ENCODE data around the gene RPL23.
A peak's percentile ranks its signal among the peaks of the same experiment; 100 is the strongest.
"Not testable (repeated sequence)": the region's sequence is repeated elsewhere in the genome, so short reads cannot be mapped to it uniquely, and the experiment has no call there.

The RPL23 gene

GRCh38 chr17:38867179-38867967 lies 13.9 kb upstream of the RPL23 start:
- Histone ChIP-seq H3K27ac (ENCODE audit: low read depth in 2 of 2, low read length in 2 of 2) (peak overlapping the region; percentile 96 to 99), H3K4me3 (ENCODE audit: low read length in 2 of 2) (peak overlapping the region in 1 of 2 donors; percentile 86), H3K4me1 (ENCODE audit: control insufficient read depth in 2 of 2, insufficient read depth in 2 of 2, low read length in 2 of 2) (peaks cover 9 to 20% of the 10 kb centered on the region in 2 donors), H3K36me3 (ENCODE audit: control insufficient read depth in 2 of 2, insufficient read depth in 2 of 2, low read length in 2 of 2) (peaks cover 0 to 1% of the 10 kb centered on the region in 2 donors), H3K27me3 (ENCODE audit: control insufficient read depth in 2 of 2, insufficient read depth in 2 of 2, low read length in 2 of 2) (no peaks in the 10 kb centered on the region), H3K9me3 (ENCODE audit: control insufficient read depth in 2 of 2, low read length in 2 of 2) (no peaks in the 10 kb centered on the region), H3K9ac (ENCODE audit: low read depth in 1 of 2, low read length in 2 of 2) (peak overlapping the region; percentile 28 to 89)

- H3K36me3 ChIP-seq (ENCODE audit: control insufficient read depth in 2 of 2, insufficient read depth in 2 of 2, low read length in 2 of 2) = no peaks in the 10 kb centered on the region
- no peak overlapping the region for H3K27ac ChIP-seq (ENCODE audit: low read depth in 2 of 2, low read length in 2 of 2)
- no peaks in the 10 kb centered on the region for H3K27me3 ChIP-seq (ENCODE audit: control insufficient read depth in 2 of 2, insufficient read depth in 2 of 2, low read length in 2 of 2)
- H3K4me3 ChIP-seq (ENCODE audit: low read length in 2 of 2) = no peak overlapping the region
- H3K4me1 ChIP-seq (ENCODE audit: control insufficient read depth in 2 of 2, insufficient read depth in 2 of 2, low read length in 2 of 2) = peaks cover 0 to 7% of the 10 kb centered on the region in 2 donors
- no peaks in the 10 kb centered on the region for H3K9me3 ChIP-seq (ENCODE audit: control insufficient read depth in 2 of 2, low read length in 2 of 2)
- H3K9ac ChIP-seq (ENCODE audit: low read depth in 1 of 2, low read length in 2 of 2) = no peak overlapping the region
These were observed 11.3 kb upstream of the RPL23 start for GRCh38 chr17:38864636-38865398.

- H3K4me1 ChIP-seq (ENCODE audit: control insufficient read depth in 2 of 2, insufficient read depth in 2 of 2, low read length in 2 of 2) = no peaks in the 10 kb centered on the region
- no peak overlapping the region for H3K27ac ChIP-seq (ENCODE audit: low read depth in 2 of 2, low read length in 2 of 2)
- H3K9me3 ChIP-seq (ENCODE audit: control insufficient read depth in 2 of 2, low read length in 2 of 2) = no peaks in the 10 kb centered on the region
- no peaks in the 10 kb centered on the region for H3K36me3 ChIP-seq (ENCODE audit: control insufficient read depth in 2 of 2, insufficient read depth in 2 of 2, low read length in 2 of 2)
- H3K4me3 ChIP-seq (ENCODE audit: low read length in 2 of 2) = no peak overlapping the region
- H3K9ac ChIP-seq (ENCODE audit: low read depth in 1 of 2, low read length in 2 of 2) = no peak overlapping the region
- H3K27me3 ChIP-seq (ENCODE audit: control insufficient read depth in 2 of 2, insufficient read depth in 2 of 2, low read length in 2 of 2) = no peaks in the 10 kb centered on the region
These were observed 7.9 kb upstream of the RPL23 start for GRCh38 chr17:38861399-38861843.

- Histone ChIP-seq H3K27ac (ENCODE audit: low read depth in 2 of 2, low read length in 2 of 2) (no peak overlapping the region), H3K27me3 (ENCODE audit: control insufficient read depth in 2 of 2, insufficient read depth in 2 of 2, low read length in 2 of 2) (no peaks in the 10 kb centered on the region), H3K4me1 (ENCODE audit: control insufficient read depth in 2 of 2, insufficient read depth in 2 of 2, low read length in 2 of 2) (peaks cover 6 to 7% of the 10 kb centered on the region in 2 donors), H3K9ac (ENCODE audit: low read depth in 1 of 2, low read length in 2 of 2) (no peak overlapping the region), H3K36me3 (ENCODE audit: control insufficient read depth in 2 of 2, insufficient read depth in 2 of 2, low read length in 2 of 2) (no peaks in the 10 kb centered on the region), H3K4me3 (ENCODE audit: low read length in 2 of 2) (no peak overlapping the region), H3K9me3 (ENCODE audit: control insufficient read depth in 2 of 2, low read length in 2 of 2) (no peaks in the 10 kb centered on the region)
These were observed 3.8 kb upstream of the RPL23 start for GRCh38 chr17:38857271-38857670.

GRCh38 chr17:38855101-38855714 lies 1.7 kb upstream of the RPL23 start:
- H3K36me3 ChIP-seq (ENCODE audit: control insufficient read depth in 2 of 2, insufficient read depth in 2 of 2, low read length in 2 of 2) = peaks cover 15 to 17% of the 10 kb centered on the region in 2 donors
- H3K4me3 ChIP-seq (ENCODE audit: low read length in 2 of 2); H3K9me3 ChIP-seq (ENCODE audit: control insufficient read depth in 2 of 2, low read length in 2 of 2); H3K27ac ChIP-seq (ENCODE audit: low read depth in 2 of 2, low read length in 2 of 2); H3K9ac ChIP-seq (ENCODE audit: low read depth in 1 of 2, low read length in 2 of 2); H3K27me3 ChIP-seq (ENCODE audit: control insufficient read depth in 2 of 2, insufficient read depth in 2 of 2, low read length in 2 of 2): not testable (repeated sequence)
- H3K4me1 ChIP-seq (ENCODE audit: control insufficient read depth in 2 of 2, insufficient read depth in 2 of 2, low read length in 2 of 2) = peaks cover 18 to 19% of the 10 kb centered on the region in 2 donors

GRCh38 chr17:38852771-38853291 lies 690 bp downstream of the RPL23 start:
- Histone ChIP-seq H3K9me3 (ENCODE audit: control insufficient read depth in 2 of 2, low read length in 2 of 2) (no peaks in the 10 kb centered on the region), H3K9ac (ENCODE audit: low read depth in 1 of 2, low read length in 2 of 2) (peak overlapping the region; percentile 93 to 94), H3K4me3 (ENCODE audit: low read length in 2 of 2) (peak overlapping the region; percentile 71 to 98), H3K27me3 (ENCODE audit: control insufficient read depth in 2 of 2, insufficient read depth in 2 of 2, low read length in 2 of 2) (no peaks in the 10 kb centered on the region), H3K36me3 (ENCODE audit: control insufficient read depth in 2 of 2, insufficient read depth in 2 of 2, low read length in 2 of 2) (peaks cover 30 to 38% of the 10 kb centered on the region in 2 donors), H3K4me1 (ENCODE audit: control insufficient read depth in 2 of 2, insufficient read depth in 2 of 2, low read length in 2 of 2) (peaks cover 18 to 19% of the 10 kb centered on the region in 2 donors), H3K27ac (ENCODE audit: low read depth in 2 of 2, low read length in 2 of 2) (peak overlapping the region; percentile 99)

GRCh38 chr17:38851434-38851833 lies 2.1 kb downstream of the RPL23 start:
- no peaks in the 10 kb centered on the region for H3K9me3 ChIP-seq (ENCODE audit: control insufficient read depth in 2 of 2, low read length in 2 of 2)
- H3K4me1 ChIP-seq (ENCODE audit: control insufficient read depth in 2 of 2, insufficient read depth in 2 of 2, low read length in 2 of 2) = peaks cover 18 to 19% of the 10 kb centered on the region in 2 donors
- H3K9ac ChIP-seq (ENCODE audit: low read depth in 1 of 2, low read length in 2 of 2) = peak overlapping the region; percentile 22 to 38
- peak overlapping the region; percentile 71 to 98 for H3K4me3 ChIP-seq (ENCODE audit: low read length in 2 of 2)
- no peak overlapping the region for H3K27ac ChIP-seq (ENCODE audit: low read depth in 2 of 2, low read length in 2 of 2)
- H3K27me3 ChIP-seq (ENCODE audit: control insufficient read depth in 2 of 2, insufficient read depth in 2 of 2, low read length in 2 of 2) = no peaks in the 10 kb centered on the region
- H3K36me3 ChIP-seq (ENCODE audit: control insufficient read depth in 2 of 2, insufficient read depth in 2 of 2, low read length in 2 of 2) = peaks cover 34 to 41% of the 10 kb centered on the region in 2 donors

GRCh38 chr17:38850374-38850773 lies 3.1 kb downstream of the RPL23 start:
- peaks cover 18 to 19% of the 10 kb centered on the region in 2 donors for H3K4me1 ChIP-seq (ENCODE audit: control insufficient read depth in 2 of 2, insufficient read depth in 2 of 2, low read length in 2 of 2)
- H3K27me3 ChIP-seq (ENCODE audit: control insufficient read depth in 2 of 2, insufficient read depth in 2 of 2, low read length in 2 of 2) = no peaks in the 10 kb centered on the region
- no peak overlapping the region for H3K9ac ChIP-seq (ENCODE audit: low read depth in 1 of 2, low read length in 2 of 2)
- no peaks in the 10 kb centered on the region for H3K9me3 ChIP-seq (ENCODE audit: control insufficient read depth in 2 of 2, low read length in 2 of 2)
- no peak overlapping the region for H3K27ac ChIP-seq (ENCODE audit: low read depth in 2 of 2, low read length in 2 of 2)
- no peak overlapping the region for H3K4me3 ChIP-seq (ENCODE audit: low read length in 2 of 2)
- H3K36me3 ChIP-seq (ENCODE audit: control insufficient read depth in 2 of 2, insufficient read depth in 2 of 2, low read length in 2 of 2) = peaks cover 34 to 41% of the 10 kb centered on the region in 2 donors

GRCh38 chr17:38848939-38849605 lies 4.4 kb downstream of the RPL23 start:
- no peak overlapping the region for H3K4me3 ChIP-seq (ENCODE audit: low read length in 2 of 2)
- H3K9ac ChIP-seq (ENCODE audit: low read depth in 1 of 2, low read length in 2 of 2) = no peak overlapping the region
- H3K4me1 ChIP-seq (ENCODE audit: control insufficient read depth in 2 of 2, insufficient read depth in 2 of 2, low read length in 2 of 2) = peaks cover 17 to 18% of the 10 kb centered on the region in 2 donors
- peaks cover 34 to 41% of the 10 kb centered on the region in 2 donors for H3K36me3 ChIP-seq (ENCODE audit: control insufficient read depth in 2 of 2, insufficient read depth in 2 of 2, low read length in 2 of 2)
- H3K27ac ChIP-seq (ENCODE audit: low read depth in 2 of 2, low read length in 2 of 2) = no peak overlapping the region
- no peaks in the 10 kb centered on the region for H3K9me3 ChIP-seq (ENCODE audit: control insufficient read depth in 2 of 2, low read length in 2 of 2)
- no peaks in the 10 kb centered on the region for H3K27me3 ChIP-seq (ENCODE audit: control insufficient read depth in 2 of 2, insufficient read depth in 2 of 2, low read length in 2 of 2)
